ENCODE measurements around the gene F8. TPM values are rescaled to one million over a fixed set of nuclear protein-coding genes. Genes with fewer than 3 reads are reported as not detected.

F8 gene
- total RNA-seq, 1 donor from 2014 or later = 20.8 TPM

Other genes starting within 250 kb of the F8 start
- 21.4 and 24.8 TPM in 2 replicates for gene MPP1, start 217.2 kb downstream of the F8 start, total RNA-seq
- gene SMIM9, start 188.1 kb downstream of the F8 start, total RNA-seq = not detected in 2 replicates
- 2.4 and 3.4 TPM in 2 replicates for gene F8A1, start 136.4 kb downstream of the F8 start, total RNA-seq
- 27.5 and 57.7 TPM in 2 replicates for gene FUNDC2, start 4.1 kb upstream of the F8 start, total RNA-seq
- gene CMC4, start 48.4 kb upstream of the F8 start, total RNA-seq = 6.3 and 13.3 TPM in 2 replicates
- 16.6 and 17.5 TPM in 2 replicates for gene MTCP1, start 48.4 kb upstream of the F8 start, total RNA-seq
- gene BRCC3, start 48.8 kb upstream of the F8 start, total RNA-seq = 8.5 and 9.4 TPM in 2 replicates
- gene VBP1, start 193.7 kb upstream of the F8 start, total RNA-seq = 45.8 and 46.4 TPM in 2 replicates
- gene RAB39B, start 241.8 kb upstream of the F8 start, total RNA-seq = 0.20 and 0.22 TPM in 2 replicates

Measured in lung microvascular endothelial cell (primary cell).